ENCODE results near the gene AK5.

- no peak for TF ChIP-seq CTCF (IDR thresholded peaks at IDR 0.05)
- no peak for TF ChIP-seq POLR2A (IDR thresholded peaks at IDR 0.05)
Measured at GRCh38 chr1:77239311-77239710, 42.5 kb upstream of the AK5 start.
